GM12878 (cell line): ENCODE results near the gene SH3BP1.

Experiments
- TCF3 ChIP-seq: IDR thresholded peaks from 2 replicates; pipeline ENCODE4 v1.6.1; 2012; ENCODE audit warnings: low read depth, mild to moderate bottlenecking, low read length, borderline replicate concordance; ENCODE audit not compliant: insufficient read depth
- TF ChIP-seq, protein P1 (sequence below): IDR thresholded peaks from 2 replicates; pipeline ENCODE4 v1.6.1; 2012; ENCODE audit warnings: low read depth, low read length, improper control_type of control experiment

DNA sequence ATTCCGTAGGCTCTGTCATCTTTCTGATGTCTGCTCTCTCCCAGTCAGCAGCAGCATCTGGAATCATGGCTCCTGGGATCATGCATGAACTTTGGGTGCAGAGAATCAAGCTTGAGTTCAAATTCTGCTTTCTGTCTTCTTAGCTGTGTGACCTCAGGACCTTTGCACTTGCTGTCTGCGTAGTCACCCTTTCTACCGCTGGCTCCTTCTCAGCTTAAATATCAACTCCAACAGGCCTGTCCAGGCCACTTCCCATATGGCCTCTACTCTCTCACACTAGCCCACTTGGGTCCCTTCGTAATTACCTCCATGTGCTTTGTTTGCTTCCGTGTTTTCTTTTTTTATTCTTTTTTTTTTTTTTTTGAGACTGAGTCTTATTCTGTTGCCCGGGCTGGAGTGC, 35.4 kb upstream of the SH3BP1 start:
- no peak for TF ChIP-seq TCF3
- TF ChIP-seq, protein P1, sequence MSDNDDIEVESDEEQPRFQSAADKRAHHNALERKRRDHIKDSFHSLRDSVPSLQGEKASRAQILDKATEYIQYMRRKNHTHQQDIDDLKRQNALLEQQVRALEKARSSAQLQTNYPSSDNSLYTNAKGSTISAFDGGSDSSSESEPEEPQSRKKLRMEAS: no peak
